ENCODE data around the gene COX7A2L. TPM values are rescaled to one million over a fixed set of nuclear protein-coding genes. Genes with fewer than 3 reads are reported as not detected.
A peak's percentile ranks its signal among the peaks of the same experiment; 100 is the strongest.

Gene COX7A2L
- polyA plus RNA-seq, 1 donor from 2014 or later = 136 TPM

GRCh38 chr2:42376758-42377157 is 15.7 kb upstream of the COX7A2L start:
- no peaks in the 10 kb centered on the region for H3K36me3 Mint-ChIP-seq
- peaks cover 4% of the 10 kb centered on the region for H3K27me3 Mint-ChIP-seq
- H3K4me1 Mint-ChIP-seq = peaks cover 0 to 3% (median 0%) of the 10 kb centered on the region in 3 donors
- no peak overlapping the region for H3K4me3 Mint-ChIP-seq
- H3K27ac Mint-ChIP-seq = no peak overlapping the region
- no peaks in the 10 kb centered on the region for H3K9me3 Mint-ChIP-seq

GRCh38 chr2:42372474-42373200 is 11.6 kb upstream of the COX7A2L start:
- Mint-ChIP-seq H3K4me1 (peaks cover 0 to 2% (median 0%) of the 10 kb centered on the region in 3 donors), H3K27ac (no peak overlapping the region), H3K27me3 (peaks cover 3% of the 10 kb centered on the region), H3K36me3 (no peaks in the 10 kb centered on the region), H3K9me3 (no peaks in the 10 kb centered on the region), H3K4me3 (no peak overlapping the region)

- Mint-ChIP-seq H3K4me1 (peaks cover 0 to 2% (median 0%) of the 10 kb centered on the region in 3 donors), H3K27me3 (peaks cover 3% of the 10 kb centered on the region), H3K9me3 (no peaks in the 10 kb centered on the region), H3K27ac (no peak overlapping the region), H3K4me3 (no peak overlapping the region), H3K36me3 (no peaks in the 10 kb centered on the region)
These were observed 10.8 kb upstream of the COX7A2L start for GRCh38 chr2:42371611-42372473.

GRCh38 chr2:42369532-42370229 is 8.7 kb upstream of the COX7A2L start:
- Mint-ChIP-seq H3K27ac (no peak overlapping the region), H3K9me3 (no peaks in the 10 kb centered on the region), H3K27me3 (peaks cover 4% of the 10 kb centered on the region), H3K36me3 (no peaks in the 10 kb centered on the region), H3K4me3 (no peak overlapping the region), H3K4me1 (no peaks in the 10 kb centered on the region)

GRCh38 chr2:42368817-42369531 is 8.0 kb upstream of the COX7A2L start:
- Mint-ChIP-seq H3K4me1 (no peaks in the 10 kb centered on the region), H3K27me3 (peaks cover 4% of the 10 kb centered on the region), H3K27ac (no peak overlapping the region), H3K36me3 (no peaks in the 10 kb centered on the region), H3K4me3 (no peak overlapping the region), H3K9me3 (no peaks in the 10 kb centered on the region)

GRCh38 chr2:42367835-42368234 is 6.8 kb upstream of the COX7A2L start:
- H3K36me3 Mint-ChIP-seq = no peaks in the 10 kb centered on the region
- no peaks in the 10 kb centered on the region for H3K9me3 Mint-ChIP-seq
- H3K4me3 Mint-ChIP-seq = no peak overlapping the region
- no peaks in the 10 kb centered on the region for H3K4me1 Mint-ChIP-seq
- peaks cover 4% of the 10 kb centered on the region for H3K27me3 Mint-ChIP-seq
- no peak overlapping the region for H3K27ac Mint-ChIP-seq

GRCh38 chr2:42366411-42366810 is 5.4 kb upstream of the COX7A2L start:
- Mint-ChIP-seq H3K4me3 (no peak overlapping the region), H3K27ac (peak overlapping the region in 1 of 3 donors; percentile 68), H3K27me3 (peaks cover 4% of the 10 kb centered on the region), H3K9me3 (no peaks in the 10 kb centered on the region), H3K4me1 (peaks cover 0 to 7% (median 3%) of the 10 kb centered on the region in 3 donors), H3K36me3 (no peaks in the 10 kb centered on the region)

GRCh38 chr2:42364658-42365057 is 3.6 kb upstream of the COX7A2L start:
- Mint-ChIP-seq H3K36me3 (no peaks in the 10 kb centered on the region), H3K4me1 (peaks cover 7 to 15% (median 12%) of the 10 kb centered on the region in 3 donors), H3K9me3 (no peaks in the 10 kb centered on the region), H3K27ac (no peak overlapping the region), H3K4me3 (no peak overlapping the region), H3K27me3 (peaks cover 4% of the 10 kb centered on the region)

GRCh38 chr2:42363413-42363812 is 2.4 kb upstream of the COX7A2L start:
- Mint-ChIP-seq H3K27ac (no peak overlapping the region), H3K4me3 (no peak overlapping the region), H3K9me3 (no peaks in the 10 kb centered on the region), H3K36me3 (no peaks in the 10 kb centered on the region), H3K4me1 (peaks cover 16 to 27% (median 21%) of the 10 kb centered on the region in 3 donors), H3K27me3 (peaks cover 4% of the 10 kb centered on the region)

- Mint-ChIP-seq H3K36me3 (no peaks in the 10 kb centered on the region), H3K27ac (peak overlapping the region; percentile 92 to 100 (median 99)), H3K9me3 (no peaks in the 10 kb centered on the region), H3K4me1 (peaks cover 26 to 40% (median 37%) of the 10 kb centered on the region in 3 donors), H3K4me3 (peak overlapping the region; percentile 93 to 97 (median 94)), H3K27me3 (peaks cover 4% of the 10 kb centered on the region)
These were observed 789 bp upstream of the COX7A2L start for GRCh38 chr2:42361728-42362283.

GRCh38 chr2:42360493-42360889 is 526 bp downstream of the COX7A2L start:
- H3K4me1 Mint-ChIP-seq = peaks cover 32 to 45% (median 42%) of the 10 kb centered on the region in 3 donors
- H3K27me3 Mint-ChIP-seq = peaks cover under 1% of the 10 kb centered on the region
- H3K4me3 Mint-ChIP-seq = peak overlapping the region; percentile 93 to 97 (median 94)
- H3K9me3 Mint-ChIP-seq = no peaks in the 10 kb centered on the region
- no peaks in the 10 kb centered on the region for H3K36me3 Mint-ChIP-seq
- peak overlapping the region; percentile 92 to 100 (median 99) for H3K27ac Mint-ChIP-seq

- H3K4me3 Mint-ChIP-seq = peak overlapping the region; percentile 93 to 97 (median 94)
- H3K36me3 Mint-ChIP-seq = peaks cover 1% of the 10 kb centered on the region
- H3K27ac Mint-ChIP-seq = peak overlapping the region; percentile 92 to 100 (median 99)
- no peaks in the 10 kb centered on the region for H3K9me3 Mint-ChIP-seq
- no peaks in the 10 kb centered on the region for H3K27me3 Mint-ChIP-seq
- peaks cover 34 to 48% (median 44%) of the 10 kb centered on the region in 3 donors for H3K4me1 Mint-ChIP-seq
These were observed 993 bp downstream of the COX7A2L start for GRCh38 chr2:42359965-42360483.

GRCh38 chr2:42359304-42359964 is 1.6 kb downstream of the COX7A2L start:
- Mint-ChIP-seq H3K36me3 (peaks cover 1% of the 10 kb centered on the region), H3K4me3 (peak overlapping the region; percentile 93 to 97 (median 94))

More at GRCh38 chr2:42359304-42359964, 1.6 kb downstream of the COX7A2L start:
- Mint-ChIP-seq H3K9me3 (no peaks in the 10 kb centered on the region), H3K27ac (peak overlapping the region; percentile 84 to 100 (median 92)), H3K4me1 (peaks cover 40 to 52% (median 49%) of the 10 kb centered on the region in 3 donors), H3K27me3 (no peaks in the 10 kb centered on the region)
